ENCODE measurements around the gene FIBCD1. TPM values are rescaled to one million over a fixed set of nuclear protein-coding genes. Genes with fewer than 3 reads are reported as not detected.
"Not testable (repeated sequence)": the region's sequence is repeated elsewhere in the genome, so short reads cannot be mapped to it uniquely, and the experiment has no call there.

The FIBCD1 gene
- total RNA-seq, 1 donor from 2014 or later: 0.66 TPM

DNA sequence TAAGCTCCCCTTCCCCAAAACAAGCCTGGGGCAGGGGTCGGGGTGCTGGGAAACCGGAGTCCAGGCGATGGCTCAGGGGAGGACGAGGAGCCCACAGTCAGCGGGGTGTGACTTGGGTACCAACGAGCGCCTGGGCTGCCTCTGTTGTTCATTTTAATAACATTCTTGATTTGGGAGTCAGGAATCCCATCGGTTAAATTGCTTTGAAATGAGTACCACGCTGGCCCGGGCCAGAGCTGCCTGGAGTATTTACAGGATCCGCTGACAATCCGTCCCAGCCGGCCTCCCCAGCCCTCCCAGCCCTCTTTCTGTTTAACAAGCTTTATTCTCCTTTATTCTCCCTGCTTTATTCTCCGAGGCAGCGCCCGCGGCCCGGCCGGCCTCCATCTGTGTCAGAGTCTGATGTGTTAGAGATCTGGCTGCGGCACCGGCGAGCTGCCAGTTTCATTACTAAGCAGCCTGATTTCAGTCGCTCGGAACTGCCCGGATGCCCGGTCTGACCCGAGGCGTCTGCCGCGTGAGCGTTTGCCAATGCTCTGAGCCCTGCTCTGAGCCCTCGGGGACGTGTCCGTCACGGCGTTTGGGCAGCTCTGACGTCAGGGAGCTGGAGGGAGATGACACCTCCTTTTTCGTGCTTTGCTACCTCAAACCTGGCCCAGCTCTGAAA is 26.0 kb downstream of the FIBCD1 start:
- H3K36me3 ChIP-seq (ENCODE audit: insufficient read depth, low read length): no peaks in the 10 kb centered on the region
- peaks cover 14% of the 10 kb centered on the region for H3K4me1 ChIP-seq (ENCODE audit: insufficient read depth, low read length)
- peak overlapping the region; percentile 69 for H2AFZ ChIP-seq (ENCODE audit: low read depth, low read length)
- TF ChIP-seq EZH2 (IDR thresholded peaks at IDR 0.05; ENCODE audit: insufficient read depth, low read length): no peak
- TF ChIP-seq, protein P1, sequence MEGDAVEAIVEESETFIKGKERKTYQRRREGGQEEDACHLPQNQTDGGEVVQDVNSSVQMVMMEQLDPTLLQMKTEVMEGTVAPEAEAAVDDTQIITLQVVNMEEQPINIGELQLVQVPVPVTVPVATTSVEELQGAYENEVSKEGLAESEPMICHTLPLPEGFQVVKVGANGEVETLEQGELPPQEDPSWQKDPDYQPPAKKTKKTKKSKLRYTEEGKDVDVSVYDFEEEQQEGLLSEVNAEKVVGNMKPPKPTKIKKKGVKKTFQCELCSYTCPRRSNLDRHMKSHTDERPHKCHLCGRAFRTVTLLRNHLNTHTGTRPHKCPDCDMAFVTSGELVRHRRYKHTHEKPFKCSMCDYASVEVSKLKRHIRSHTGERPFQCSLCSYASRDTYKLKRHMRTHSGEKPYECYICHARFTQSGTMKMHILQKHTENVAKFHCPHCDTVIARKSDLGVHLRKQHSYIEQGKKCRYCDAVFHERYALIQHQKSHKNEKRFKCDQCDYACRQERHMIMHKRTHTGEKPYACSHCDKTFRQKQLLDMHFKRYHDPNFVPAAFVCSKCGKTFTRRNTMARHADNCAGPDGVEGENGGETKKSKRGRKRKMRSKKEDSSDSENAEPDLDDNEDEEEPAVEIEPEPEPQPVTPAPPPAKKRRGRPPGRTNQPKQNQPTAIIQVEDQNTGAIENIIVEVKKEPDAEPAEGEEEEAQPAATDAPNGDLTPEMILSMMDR (IDR thresholded peaks at IDR 0.05; ENCODE audit: insufficient read depth, low read depth, low read length): no peak
- peak overlapping the region; percentile 76 for H3K9ac ChIP-seq (ENCODE audit: low read length)
- Mint-ChIP-seq H3K4me1 (ENCODE audit: low read depth, unreplicated experiment) (no peaks in the 10 kb centered on the region), H3K36me3 (ENCODE audit: low read depth, unreplicated experiment) (no peaks in the 10 kb centered on the region), H3K27me3 (ENCODE audit: low read depth, unreplicated experiment) (peaks cover 40% of the 10 kb centered on the region), H3K9me3 (ENCODE audit: unreplicated experiment) (no peaks in the 10 kb centered on the region), H3K4me3 (ENCODE audit: unreplicated experiment) (no peak overlapping the region), H3K27ac (ENCODE audit: unreplicated experiment) (no peak overlapping the region)
- peaks cover 3% of the 10 kb centered on the region for H3K27me3 ChIP-seq (ENCODE audit: insufficient read depth, low read length)
- FAIRE-seq (no peak), DNase-seq (ENCODE audit: low read depth) (peak; percentile 64)
- peak overlapping the region; percentile 75 for H3K4me2 ChIP-seq (ENCODE audit: low read length)
- no peaks in the 10 kb centered on the region for H3K79me2 ChIP-seq (ENCODE audit: insufficient read depth, low read length)
- no peaks in the 10 kb centered on the region for H3K9me3 ChIP-seq (ENCODE audit: insufficient read depth, low read depth, low read length)
- H3K4me3 ChIP-seq (ENCODE audit: insufficient read depth, low read depth, low read length): peak overlapping the region; percentile 38
- H4K20me1 ChIP-seq (ENCODE audit: insufficient read depth, low read length): no peaks in the 10 kb centered on the region
- peak overlapping the region; percentile 47 for H3K27ac ChIP-seq (ENCODE audit: low read depth, low read length)

DNA sequence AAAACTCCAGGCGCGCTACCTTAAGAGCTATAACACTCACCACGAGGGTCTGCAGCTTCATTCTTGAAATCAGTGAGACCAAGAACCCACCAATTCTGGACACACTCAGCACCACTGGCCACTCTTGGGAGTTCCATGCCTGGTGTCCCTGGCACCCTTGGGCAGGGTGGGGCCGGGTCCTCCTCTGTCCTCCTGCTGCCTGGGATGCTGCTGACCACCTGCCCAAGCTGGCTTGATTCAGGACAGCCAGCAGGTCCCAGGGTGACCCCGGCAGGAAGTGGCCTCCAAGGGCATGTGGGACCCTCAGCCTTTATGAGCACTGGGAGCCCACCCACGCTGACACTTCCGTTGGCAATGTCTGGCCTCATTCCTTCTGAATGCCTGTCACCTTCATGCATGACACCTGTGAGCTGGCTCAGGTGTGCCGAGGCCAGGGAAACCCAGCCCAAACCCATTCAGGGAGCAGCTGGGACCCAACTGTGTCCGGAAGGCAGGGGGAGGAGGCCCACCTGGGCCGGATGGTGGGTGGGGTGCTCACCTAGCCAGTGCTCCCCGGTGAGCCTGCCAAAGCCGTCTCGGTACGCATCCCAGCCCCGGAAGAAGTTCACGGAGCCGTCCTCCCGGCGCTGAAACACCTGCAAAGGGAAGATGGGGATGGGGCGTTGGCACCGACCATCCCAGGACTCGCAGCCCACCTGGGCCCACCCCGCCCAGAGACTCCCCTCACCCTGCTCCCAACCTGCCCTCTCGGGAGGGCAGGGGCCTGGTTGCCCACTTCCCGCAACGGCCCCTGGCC is 27.6 kb downstream of the FIBCD1 start:
- FAIRE-seq (no peak), DNase-seq (ENCODE audit: low read depth) (no peak)
- Histone ChIP-seq H3K27me3 (ENCODE audit: insufficient read depth, low read length) (peaks cover 2% of the 10 kb centered on the region), H4K20me1 (ENCODE audit: insufficient read depth, low read length) (no peaks in the 10 kb centered on the region), H3K79me2 (ENCODE audit: insufficient read depth, low read length) (no peaks in the 10 kb centered on the region), H3K27ac (ENCODE audit: low read depth, low read length) (no peak overlapping the region), H3K9ac (ENCODE audit: low read length) (no peak overlapping the region), H3K4me1 (ENCODE audit: insufficient read depth, low read length) (peaks cover 14% of the 10 kb centered on the region), H3K36me3 (ENCODE audit: insufficient read depth, low read length) (no peaks in the 10 kb centered on the region), H3K4me2 (ENCODE audit: low read length) (no peak overlapping the region), H3K4me3 (ENCODE audit: insufficient read depth, low read depth, low read length) (no peak overlapping the region), H2AFZ (ENCODE audit: low read depth, low read length) (no peak overlapping the region), H3K9me3 (ENCODE audit: insufficient read depth, low read depth, low read length) (no peaks in the 10 kb centered on the region)
- H3K27me3 Mint-ChIP-seq (ENCODE audit: low read depth, unreplicated experiment): peaks cover 38% of the 10 kb centered on the region
- H3K4me3 Mint-ChIP-seq (ENCODE audit: unreplicated experiment): no peak overlapping the region
- TF ChIP-seq, protein P1 (IDR thresholded peaks at IDR 0.05; ENCODE audit: insufficient read depth, low read depth, low read length): no peak
- no peak for TF ChIP-seq EZH2 (IDR thresholded peaks at IDR 0.05; ENCODE audit: insufficient read depth, low read length)
- no peaks in the 10 kb centered on the region for H3K9me3 Mint-ChIP-seq (ENCODE audit: unreplicated experiment)
- no peaks in the 10 kb centered on the region for H3K4me1 Mint-ChIP-seq (ENCODE audit: low read depth, unreplicated experiment)
- no peak overlapping the region for H3K27ac Mint-ChIP-seq (ENCODE audit: unreplicated experiment)
- H3K36me3 Mint-ChIP-seq (ENCODE audit: low read depth, unreplicated experiment): no peaks in the 10 kb centered on the region

DNA sequence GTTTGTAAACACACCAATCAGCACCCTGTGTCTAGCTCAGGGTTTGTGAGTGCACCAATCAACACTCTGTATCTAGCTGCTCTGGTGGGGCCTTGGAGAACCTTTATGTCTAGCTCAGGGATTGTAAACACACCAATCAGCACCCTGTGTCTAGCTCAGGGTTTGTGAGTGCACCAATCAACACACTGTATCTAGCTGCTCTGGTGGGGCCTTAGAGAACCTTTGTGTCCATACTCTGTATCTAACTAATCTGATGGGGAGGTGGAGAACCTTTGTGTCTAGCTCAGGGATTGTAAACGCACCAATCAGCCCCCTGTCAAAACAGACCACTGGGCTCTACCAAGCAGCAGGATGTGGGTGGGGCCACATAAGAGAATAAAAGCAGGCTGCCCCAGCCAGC is 28.4 kb downstream of the FIBCD1 start:
- H3K27ac ChIP-seq (ENCODE audit: low read depth, low read length); DNase-seq (ENCODE audit: low read depth); H3K36me3 Mint-ChIP-seq (ENCODE audit: low read depth, unreplicated experiment); H3K4me2 ChIP-seq (ENCODE audit: low read length); H3K36me3 ChIP-seq (ENCODE audit: insufficient read depth, low read length); H3K27me3 ChIP-seq (ENCODE audit: insufficient read depth, low read length); H3K9ac ChIP-seq (ENCODE audit: low read length); H3K9me3 ChIP-seq (ENCODE audit: insufficient read depth, low read depth, low read length); H4K20me1 ChIP-seq (ENCODE audit: insufficient read depth, low read length); H3K4me3 ChIP-seq (ENCODE audit: insufficient read depth, low read depth, low read length); H3K9me3 Mint-ChIP-seq (ENCODE audit: unreplicated experiment); H2AFZ ChIP-seq (ENCODE audit: low read depth, low read length); H3K79me2 ChIP-seq (ENCODE audit: insufficient read depth, low read length); H3K27ac Mint-ChIP-seq (ENCODE audit: unreplicated experiment); H3K4me1 Mint-ChIP-seq (ENCODE audit: low read depth, unreplicated experiment); FAIRE-seq; H3K4me3 Mint-ChIP-seq (ENCODE audit: unreplicated experiment): not testable (repeated sequence)
- peaks cover 14% of the 10 kb centered on the region for H3K4me1 ChIP-seq (ENCODE audit: insufficient read depth, low read length)
- peaks cover 34% of the 10 kb centered on the region for H3K27me3 Mint-ChIP-seq (ENCODE audit: low read depth, unreplicated experiment)

DNA sequence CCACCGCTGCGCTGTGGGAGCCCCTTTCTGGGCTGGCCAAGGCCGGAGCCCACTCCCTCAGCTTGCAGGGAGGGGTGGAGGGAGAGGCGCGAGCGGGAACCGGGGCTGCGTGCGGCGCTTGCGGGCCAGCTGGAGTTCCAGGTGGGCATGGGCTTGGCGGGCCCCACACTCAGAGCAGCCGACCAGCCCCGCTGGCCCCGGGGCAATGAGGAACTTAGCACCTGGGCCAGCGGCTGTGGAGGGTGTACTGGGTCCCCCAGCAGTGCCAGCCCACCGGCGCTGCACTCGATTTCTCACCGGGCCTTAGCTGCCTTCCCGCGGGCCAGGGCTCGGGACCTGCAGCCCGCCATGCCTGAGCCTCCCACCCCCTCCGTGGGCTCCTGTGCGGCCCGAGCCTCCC is 29.0 kb downstream of the FIBCD1 start:
- H3K4me3 ChIP-seq (ENCODE audit: insufficient read depth, low read depth, low read length); FAIRE-seq; H3K4me2 ChIP-seq (ENCODE audit: low read length); H3K9me3 Mint-ChIP-seq (ENCODE audit: unreplicated experiment); H3K9me3 ChIP-seq (ENCODE audit: insufficient read depth, low read depth, low read length); H3K27me3 ChIP-seq (ENCODE audit: insufficient read depth, low read length); H3K36me3 Mint-ChIP-seq (ENCODE audit: low read depth, unreplicated experiment); H3K4me3 Mint-ChIP-seq (ENCODE audit: unreplicated experiment); H3K27ac ChIP-seq (ENCODE audit: low read depth, low read length); H3K79me2 ChIP-seq (ENCODE audit: insufficient read depth, low read length); H2AFZ ChIP-seq (ENCODE audit: low read depth, low read length); H3K36me3 ChIP-seq (ENCODE audit: insufficient read depth, low read length); H3K9ac ChIP-seq (ENCODE audit: low read length); H3K4me1 Mint-ChIP-seq (ENCODE audit: low read depth, unreplicated experiment); H4K20me1 ChIP-seq (ENCODE audit: insufficient read depth, low read length); DNase-seq (ENCODE audit: low read depth); H3K27ac Mint-ChIP-seq (ENCODE audit: unreplicated experiment): not testable (repeated sequence)
- peaks cover 32% of the 10 kb centered on the region for H3K27me3 Mint-ChIP-seq (ENCODE audit: low read depth, unreplicated experiment)
- H3K4me1 ChIP-seq (ENCODE audit: insufficient read depth, low read length): peaks cover 14% of the 10 kb centered on the region

Measured in astrocyte (in vitro differentiated cells and primary cell).